HepG2 (cell line): ENCODE measurements around the gene WDR43. TPM values are rescaled to one million over a fixed set of nuclear protein-coding genes. Genes with fewer than 3 reads are reported as not detected.
"Not testable (repeated sequence)": the region's sequence is repeated elsewhere in the genome, so short reads cannot be mapped to it uniquely, and the experiment has no call there.

ENCODE experiments used
- ATAC-seq: fragments of 200-7000 bp; cut with Tn5 transposase; 3 replicates; pipeline ENCODE4 v1.9.1; 2020; ENCODE audit warnings: mild to moderate bottlenecking, moderate library complexity
- BruUV-seq: library from RNA; stranded (reverse); fragments of 400-500 nt; replicated peaks from 2 replicates; lab custom pipeline; 2021; lab: Mats Ljungman, UMichigan
- CTCF ChIA-PET: fragments of 300-600 bp; formaldehyde crosslinking; extraction: SDS; loops from one replicate; lab custom pipeline; 2021; ENCODE audit warnings: low total read pairs, inconsistent platforms, low intra/inter-chr PET ratio; lab: Yijun Ruan, JAX
- POLR2A ChIA-PET: fragments of 350-600 bp; sonication (Branson Sonifier 250); formaldehyde crosslinking; loops from one replicate; lab custom pipeline; 2020; ENCODE audit warnings: antibody characterized with exemption, inconsistent platforms; lab: Yijun Ruan, JAX
- DNase-seq: peaks from one replicate; pipeline ENCODE4 v3.0.0-alpha.2; 2015; ENCODE audit warnings: low spot score
- FAIRE-seq: peaks from 3 replicates; lab custom pipeline; 2011; peaks lifted over from hg19 to GRCh38; lab: Jason Lieb, UNC
- H2AFZ ChIP-seq: one replicate; pipeline ENCODE4 v1.6.1; 2011; ENCODE audit warnings: low read length, inconsistent platforms
- H3K27ac ChIP-seq: fragments of 300-600 bp; 3 replicates; pipeline ENCODE4 v1.8.0; 2011; ENCODE audit warnings: mixed run types, mild to moderate bottlenecking, mixed read lengths, low read length, inconsistent platforms; ENCODE audit not compliant: insufficient read depth; ENCODE audit errors: extremely low read length
- H3K27me3 ChIP-seq, 2 experiments: fragments of 200-600 bp in 1 of 2; 2 replicates in 1 of 2; 3 replicates in 1 of 2; pipeline versions ENCODE4 v1.6.0 to v1.8.0; 2011; ENCODE audit warnings: low read length in 2 of 2, mild to moderate bottlenecking in 2 of 2, moderate library complexity in 2 of 2, inconsistent platforms in 1 of 2; ENCODE audit not compliant: insufficient read depth in 2 of 2, control insufficient read depth in 1 of 2
- H3K36me3 ChIP-seq, 2 experiments: fragments of 200-600 bp in 1 of 2; replicated peaks in 1 of 2; 2 replicates in 1 of 2; 3 replicates in 1 of 2; pipeline versions ENCODE4 v1.5.1 to v1.8.0; 2011; ENCODE audit warnings: low read length in 2 of 2, inconsistent platforms in 1 of 2; ENCODE audit not compliant: insufficient read depth in 2 of 2, control insufficient read depth in 1 of 2
- H3K4me1 ChIP-seq: 2 replicates; pipeline ENCODE4 v1.5.1; 2012; ENCODE audit warnings: low read length, inconsistent platforms; ENCODE audit not compliant: insufficient read depth
- H3K4me2 ChIP-seq: 2 replicates; pipeline ENCODE4 v1.6.0; 2011; ENCODE audit warnings: low read depth, low read length, inconsistent platforms
- H3K4me3 ChIP-seq, 3 experiments: fragments of 200-600 bp in 1 of 3; sonication (generic), shearing (Covaris generic) in 1 of 3; replicated peaks in 1 of 3; 2 replicates each; pipeline ENCODE4 v1.5.1; 2011 to 2016; ENCODE audit warnings: low read length in 3 of 3, inconsistent platforms in 2 of 3, low read depth in 2 of 3, mild to moderate bottlenecking in 2 of 3, control low read depth in 1 of 3, mixed read lengths in 1 of 3; ENCODE audit not compliant: insufficient read depth in 1 of 3
- H3K79me2 ChIP-seq: one replicate; pipeline ENCODE4 v1.6.1; 2011; ENCODE audit warnings: low read length, inconsistent platforms; ENCODE audit not compliant: insufficient read depth
- H3K9ac ChIP-seq: 2 replicates; pipeline ENCODE4 v1.6.0; 2011; ENCODE audit warnings: mild to moderate bottlenecking, low read depth, low read length, inconsistent platforms; ENCODE audit not compliant: insufficient read depth
- H3K9me3 ChIP-seq: 2 replicates; pipeline ENCODE4 v1.5.1; 2012; ENCODE audit warnings: mild to moderate bottlenecking, low read length
- H4K20me1 ChIP-seq: 2 replicates; pipeline ENCODE4 v1.6.0; 2011; ENCODE audit warnings: inconsistent platforms, mild to moderate bottlenecking, low read length, moderate library complexity; ENCODE audit not compliant: insufficient read depth
- IRF2 ChIP-seq: IDR thresholded peaks from 2 replicates; pipeline ENCODE4 v1.6.1; 2018; ENCODE audit warnings: missing genetic modification reagents, missing compliant biosample characterization
- KAT2B ChIP-seq: fragments of 150-350 bp; IDR thresholded peaks from 2 replicates; pipeline ENCODE4 v1.6.1; 2014; ENCODE audit warnings: low read depth, low read length, borderline replicate concordance
- TFAP4 ChIP-seq: sonication (generic); IDR thresholded peaks from 2 replicates; pipeline ENCODE4 v1.6.1; 2016; ENCODE audit warnings: low read depth, borderline replicate concordance
- ZNF234 ChIP-seq: sonication (generic); formaldehyde crosslinking; conservative IDR thresholded peaks from 2 replicates; pipeline ENCODE4 v1.5.1; 2020; ENCODE audit warnings: mild to moderate bottlenecking, missing genetic modification reagents
- ZNF512 ChIP-seq: sonication (generic); formaldehyde crosslinking; IDR thresholded peaks from 2 replicates; pipeline ENCODE4 v1.4.0; 2020; ENCODE audit warnings: mild to moderate bottlenecking, missing genetic modification reagents
- WGBS: methylation state at CpG from one replicate; pipeline ENCODE4 v1.1.6; 2017; ENCODE audit warnings: low lambda C conversion rate; 5-methylcytosine and 5-hydroxymethylcytosine counted together
- in situ Hi-C: cut with HindIII; loops from 2 replicates; pipeline ENCODE4 v1.10.0; 2017; ENCODE audit warnings: low pct_unique_long_range_greater_than_20kb; ENCODE audit not compliant: extremely low pct_ligation_motif_present
- intact Hi-C: fragments of 100-400 bp; cut with micrococcal nuclease; formaldehyde crosslinking; loops from one replicate; pipeline ENCODE4 v1.10.0; 2022; ENCODE audit not compliant: unreplicated experiment
- polyA plus RNA-seq, 8 experiments: library from polyadenylated mRNA; depleted of rRNA in 3 of 8; stranded (reverse) in 7 of 8; unstranded in 1 of 8; fragments of >200 nt; fragmentation: Illumina TruSeq in 4 of 8; extraction: Trizol in 4 of 8; gene quantifications; 2 replicates each; pipeline versions ENCODE4 v1.2.1 to v1.2.3, GENCODE V29; 2011 to 2016; ENCODE audit warnings: low read depth in 4 of 8, missing spikeins in 1 of 8, mixed read lengths in 1 of 8; ENCODE audit not compliant: insufficient read depth in 1 of 8
- total RNA-seq, 5 experiments: library from RNA; depleted of rRNA; stranded (reverse); fragments of >200 nt; fragmentation: Illumina TruSeq; extraction: Trizol; gene quantifications; 2 replicates each; pipeline ENCODE4 v1.2.3, GENCODE V29; 2016; ENCODE audit warnings: low read depth in 1 of 5

Gene WDR43
- total and polyA plus RNA-seq, 2 of the 13 experiments (the other 11 are each of a cell fraction or from before 2014, with no cell fraction given): 121 to 167 TPM

GRCh38 chr2:28977176-28977875 lies 82.9 kb downstream of the WDR43 start:
- no peak overlapping the region for H3K27ac ChIP-seq
- intact Hi-C loops: no loop called here

GRCh38 chr2:28978001-28978400 lies 83.5 kb downstream of the WDR43 start:
- FAIRE-seq, H2AFZ ChIP-seq, POLR2A ChIA-PET, H3K4me1 ChIP-seq, H3K79me2 ChIP-seq, H3K9me3 ChIP-seq, CTCF ChIA-PET, H3K27ac ChIP-seq, H3K9ac ChIP-seq, H3K4me2 ChIP-seq, H3K36me3 ChIP-seq, DNase-seq, H4K20me1 ChIP-seq, intact Hi-C loops, H3K4me3 ChIP-seq, BruUV-seq, ATAC-seq: not testable (repeated sequence)
- WGBS: 18% methylated on average over 8 of the region's 8 CpGs
- peaks cover 4 to 26% of the 10 kb centered on the region in 2 experiments; a peak in 3 of 5 replicates for H3K27me3 ChIP-seq
- in situ Hi-C loops: loop anchor here (25.0 kb wide), 1 partner anchor 859 kb away; no protein-coding TSS in a partner anchor

More at GRCh38 chr2:28977176-28977875, 82.9 kb downstream of the WDR43 start:
- DNase-seq (no peak), FAIRE-seq (no peak), ATAC-seq (no peak)
- in situ Hi-C loops: loop anchor here (25.0 kb wide), 1 partner anchor 860 kb away; no protein-coding TSS in a partner anchor
- BruUV-seq: no TSS peak
- Histone ChIP-seq H3K27me3 (peaks cover 4 to 23% of the 10 kb centered on the region in 2 experiments; a peak in 3 of 5 replicates), H3K4me2 (no peak overlapping the region), H3K9me3 (no peaks in the 10 kb centered on the region), H3K36me3 (no peaks in the 10 kb centered on the region), H3K9ac (no peak overlapping the region), H3K4me3 (no peak overlapping the region), H3K4me1 (peaks cover 5% of the 10 kb centered on the region; the same call in 1 of the 2 replicates), H3K79me2 (no peaks in the 10 kb centered on the region), H4K20me1 (no peaks in the 10 kb centered on the region), H2AFZ (no peak overlapping the region)
- TF ChIP-seq IRF2 (CRISPR knock-in tag) (no peak), ZNF234 (CRISPR knock-in tag) (no peak), KAT2B (no peak), TFAP4 (no peak), ZNF512 (CRISPR knock-in tag) (no peak)
- WGBS: 40% methylated on average over 9 of the region's 10 CpGs
- ChIA-PET POLR2A (no interaction called here), CTCF (no interaction called here)
